NCI-H524 (cell line): Measurements from ENCODE around the gene FEM1B.

Experiments used
- DNase-seq, 2 experiments: peaks; one replicate each; lab custom pipeline; 2025; lab: John Stamatoyannopoulos, UW

Gene FEM1B

GRCh38 chr15:68325726-68326125 lies 48.2 kb downstream of the FEM1B start:
- DNase-seq: no peak

DNA sequence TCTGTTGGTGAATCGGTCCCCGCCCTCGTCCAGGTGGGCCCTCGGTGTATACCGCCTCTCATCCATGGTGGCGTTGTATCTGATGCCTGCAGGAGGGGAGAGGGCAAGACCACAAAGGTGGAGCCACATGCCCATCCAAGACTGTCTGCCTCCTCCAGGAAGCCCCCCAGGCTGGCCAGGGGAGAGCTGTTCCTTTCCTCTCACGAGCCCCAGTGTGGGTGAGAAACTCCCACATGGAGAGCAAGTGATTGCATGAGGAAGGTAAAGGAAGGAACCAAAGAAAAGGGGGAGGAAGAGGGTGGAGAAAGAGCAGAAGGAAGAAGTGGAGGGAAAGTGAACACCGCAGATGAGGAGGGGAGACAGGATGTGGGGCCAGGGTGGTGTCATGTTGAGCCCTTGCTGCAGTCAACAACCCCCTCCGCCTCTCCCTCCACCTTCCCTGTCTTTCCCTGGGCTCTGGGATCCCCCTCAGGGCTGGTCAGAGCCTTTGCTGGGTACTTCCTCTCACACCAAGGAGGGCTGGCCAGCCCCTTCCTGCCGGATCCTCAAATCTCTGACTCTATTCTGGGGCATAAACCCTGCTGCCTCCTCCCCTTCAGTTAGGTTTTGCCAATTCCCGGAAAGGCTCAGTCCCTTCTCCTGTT lies 49.3 kb downstream of the FEM1B start:
- no peak for DNase-seq

DNA sequence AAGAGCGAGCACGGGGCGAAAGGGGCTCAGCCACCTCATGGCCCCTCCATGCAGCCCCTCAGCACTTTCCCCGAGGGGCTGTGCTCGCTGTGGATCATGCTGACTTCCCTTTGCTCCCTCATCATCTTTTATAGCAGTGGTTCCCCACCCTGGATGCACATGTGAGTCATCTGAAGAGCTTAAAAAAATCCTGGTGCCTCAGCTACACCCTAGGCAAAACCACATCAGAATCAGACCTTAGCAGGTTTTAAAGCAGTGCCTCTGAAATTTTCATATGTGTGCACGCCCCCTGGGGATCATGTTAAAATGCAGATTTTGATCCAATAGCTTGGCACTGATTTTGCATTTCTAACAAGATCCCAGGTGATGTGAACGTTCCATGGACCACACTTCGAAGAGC lies 50.9 kb downstream of the FEM1B start:
- no peak for DNase-seq

GRCh38 chr15:68328964-68329363 lies 51.4 kb downstream of the FEM1B start:
- no peak for DNase-seq

DNA sequence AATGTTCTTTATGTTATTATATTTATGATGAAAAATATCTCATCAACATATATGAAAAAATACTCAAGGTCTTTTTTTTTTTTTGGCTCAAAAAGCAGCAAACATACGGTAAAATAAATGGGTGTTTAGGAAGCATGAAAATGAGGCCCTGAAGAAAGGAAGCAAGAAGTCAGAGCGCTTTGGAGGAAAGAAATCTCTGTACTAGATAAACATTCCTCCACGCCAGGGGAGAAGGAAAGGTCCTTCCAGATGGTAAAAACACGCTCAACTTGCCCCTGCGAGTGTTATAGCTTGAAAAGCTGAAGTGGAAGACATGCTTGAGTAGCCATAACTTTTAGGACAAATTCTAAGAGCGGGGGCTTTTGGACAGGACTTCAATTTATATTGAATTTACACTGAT lies 52.9 kb downstream of the FEM1B start:
- no peak for DNase-seq

DNA sequence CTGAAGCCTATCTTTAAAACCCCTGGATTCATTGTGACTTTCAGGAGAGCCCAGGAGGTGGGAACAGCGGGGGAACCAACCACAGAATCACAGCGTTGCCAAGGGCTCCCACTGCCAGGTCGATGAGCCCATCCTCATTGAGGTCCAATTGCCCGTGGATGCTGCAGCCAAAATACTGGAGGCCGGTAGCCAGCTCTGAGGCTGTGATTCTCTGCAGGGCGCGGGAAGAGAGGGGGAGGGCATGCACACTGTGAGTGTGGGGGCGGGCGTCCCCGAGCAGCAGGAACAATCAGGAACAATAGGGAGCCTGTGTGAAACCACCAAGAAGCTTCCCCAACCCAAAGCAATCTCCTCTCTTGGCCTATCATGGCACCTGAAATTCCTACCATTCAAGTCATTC lies 53.4 kb downstream of the FEM1B start:
- DNase-seq: no peak

GRCh38 chr15:68332266-68332665 lies 54.7 kb downstream of the FEM1B start:
- DNase-seq: no peak

GRCh38 chr15:68333775-68334470 lies 56.4 kb downstream of the FEM1B start:
- no peak for DNase-seq

- no peak for DNase-seq
Observed at GRCh38 chr15:68334661-68335124, 57.1 kb downstream of the FEM1B start.

GRCh38 chr15:68335251-68335650 lies 57.7 kb downstream of the FEM1B start:
- DNase-seq: peak in 1 of 2 experiments; percentile 6

DNA sequence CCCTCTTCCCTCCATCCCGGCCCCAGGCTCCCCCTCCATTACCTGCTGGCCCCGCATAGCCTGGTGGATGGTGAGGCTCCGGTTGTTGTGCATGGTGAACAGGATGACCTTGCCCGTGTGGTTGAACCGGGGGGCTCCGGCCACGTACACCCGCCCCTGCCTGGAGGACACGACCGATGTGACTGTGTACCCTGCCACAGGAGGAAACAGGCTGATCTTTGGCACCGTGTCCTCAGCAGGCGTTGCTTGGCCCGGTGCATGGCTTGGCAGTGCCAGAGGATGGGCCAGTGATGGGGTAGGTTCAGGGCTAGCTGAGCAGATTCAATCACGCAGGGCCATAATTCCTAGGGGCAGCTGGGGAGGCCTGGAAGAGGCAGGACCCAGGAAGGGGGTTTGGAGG lies 58.1 kb downstream of the FEM1B start:
- no peak for DNase-seq

DNA sequence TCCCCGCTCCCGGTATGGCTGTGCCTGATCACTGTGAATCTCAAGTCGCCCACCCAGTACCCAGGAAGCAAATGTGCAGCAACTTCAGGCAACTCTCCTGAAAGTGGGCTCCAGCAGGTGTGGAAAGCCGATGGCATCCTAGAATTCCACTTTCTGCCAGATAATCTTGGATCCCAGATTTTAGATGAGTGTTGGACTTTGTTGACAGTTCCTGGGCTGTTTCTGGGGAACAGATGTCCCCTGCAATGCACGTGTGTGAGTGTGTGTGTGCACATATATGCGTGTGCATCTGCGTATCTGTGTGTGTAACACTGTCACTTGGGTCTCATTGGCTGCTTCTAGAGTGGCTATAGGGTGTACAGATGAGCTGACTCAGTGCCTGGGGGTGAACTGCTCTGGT lies 59.0 kb downstream of the FEM1B start:
- DNase-seq: no peak

- no peak for DNase-seq
Observed at GRCh38 chr15:68337826-68338225, 60.3 kb downstream of the FEM1B start.

DNA sequence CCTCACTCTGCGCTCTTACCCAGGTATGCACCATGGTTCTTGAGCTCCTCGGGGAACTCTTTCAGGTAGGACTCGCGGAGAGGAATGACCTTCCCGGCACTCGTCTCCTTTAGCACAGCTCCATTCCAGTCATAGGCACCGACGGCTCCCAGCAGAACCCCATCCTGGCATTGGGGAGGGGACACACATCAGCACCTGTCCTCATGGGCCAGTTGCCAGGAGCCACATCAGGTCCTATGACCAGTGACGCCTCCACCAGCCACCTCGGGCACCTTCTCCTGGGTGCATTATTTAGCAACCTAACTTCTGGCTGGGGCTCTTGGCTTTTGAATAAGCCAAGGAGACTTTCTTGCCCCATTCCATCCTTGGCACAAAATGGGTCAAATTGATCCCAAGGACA lies 61.9 kb downstream of the FEM1B start:
- no peak for DNase-seq

- DNase-seq: no peak
Observed at GRCh38 chr15:68340726-68341671, 63.5 kb downstream of the FEM1B start.

DNA sequence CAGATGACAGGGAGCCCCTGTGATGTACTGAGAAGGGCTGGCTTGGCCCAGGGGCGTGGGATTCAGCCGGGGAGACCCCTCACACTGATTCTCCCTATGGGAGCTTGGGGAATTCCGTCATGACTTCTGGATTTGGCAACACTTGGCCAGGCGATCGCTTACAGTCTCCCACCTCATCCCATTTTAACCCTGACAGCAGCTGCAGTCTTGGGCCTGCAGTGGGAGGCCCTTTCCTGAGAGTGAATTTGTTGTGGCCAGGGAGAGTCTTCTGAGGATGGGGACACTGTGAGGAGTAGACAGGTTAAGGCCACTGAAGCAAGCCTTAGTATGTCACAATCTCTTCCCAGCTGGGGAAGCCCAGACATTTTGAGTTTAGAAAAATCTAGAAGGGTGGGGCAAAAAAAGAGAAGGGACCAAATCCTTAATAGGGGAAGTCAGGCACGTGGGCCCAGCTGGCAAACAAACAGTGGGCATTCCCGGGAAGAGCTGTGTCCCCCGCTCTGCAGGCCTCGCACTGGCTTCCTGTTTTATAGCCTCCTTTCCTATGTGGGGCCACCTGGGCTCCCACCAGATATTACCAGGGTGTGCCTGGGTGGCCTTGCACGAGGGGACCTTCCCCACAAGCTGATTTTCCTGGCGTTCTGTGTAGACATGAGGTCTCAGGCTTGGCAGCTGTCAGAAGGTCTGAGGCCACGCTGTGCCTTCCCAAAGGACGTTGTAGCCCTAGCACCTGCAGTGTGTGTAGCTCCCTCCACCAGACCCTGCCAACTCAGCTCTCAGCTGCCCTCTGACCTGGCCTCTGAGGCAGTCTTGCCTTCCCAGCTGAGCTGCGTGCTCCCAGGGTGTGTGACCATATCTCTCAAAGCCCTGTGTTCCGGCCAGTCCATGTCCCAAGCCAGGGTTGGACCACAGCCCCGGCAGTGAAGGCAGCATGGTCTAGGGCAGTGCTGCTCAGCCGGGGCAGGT lies 64.5 kb downstream of the FEM1B start:
- no peak for DNase-seq

- DNase-seq: peak; percentile 37 to 68
Observed at GRCh38 chr15:68343579-68344225, 66.2 kb downstream of the FEM1B start.

- DNase-seq: no peak
Observed at GRCh38 chr15:68344600-68344999, 67.1 kb downstream of the FEM1B start.
